ENCODE data around the gene ATP6V1C2.

Gene ATP6V1C2

DNA sequence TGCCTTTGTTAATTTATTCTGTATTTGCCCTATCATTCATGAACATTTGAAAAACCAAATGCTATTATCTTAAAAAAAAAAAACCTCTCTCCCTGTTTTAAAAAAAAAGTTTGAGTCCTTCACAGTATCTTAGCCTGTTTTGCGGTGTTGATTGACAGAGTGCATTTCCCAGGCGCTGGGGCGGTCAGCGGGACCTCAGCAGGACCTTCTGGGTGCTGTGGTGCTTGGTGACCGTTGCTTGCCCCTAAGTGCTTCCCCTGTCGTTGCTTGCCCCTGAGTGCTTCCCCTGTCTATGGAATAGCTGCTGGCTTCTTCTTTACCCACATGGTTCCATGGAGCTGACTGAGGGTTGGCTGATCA lies 12.1 kb downstream of the ATP6V1C2 start:
- no peak for DNase-seq

DNA sequence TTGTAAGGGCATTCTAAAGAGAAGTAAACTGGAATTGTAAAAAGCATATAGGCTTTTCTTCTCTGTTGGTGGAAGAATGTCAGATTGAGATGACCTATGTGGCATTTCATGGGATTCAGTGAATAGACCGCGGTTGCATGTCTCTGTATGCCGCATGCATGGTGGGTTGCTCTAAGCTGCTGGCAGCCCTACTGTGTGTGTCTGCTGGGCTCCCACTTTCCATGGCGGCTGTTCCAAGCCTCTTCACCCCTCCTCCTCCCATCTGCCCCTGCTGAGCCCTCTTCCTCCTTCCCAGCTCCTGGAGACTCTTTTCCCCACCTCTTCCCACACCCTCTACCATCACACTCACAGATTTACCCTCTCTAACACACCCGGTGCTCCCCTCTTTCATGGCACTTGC lies 12.6 kb downstream of the ATP6V1C2 start:
- DNase-seq = no peak

- no peak for DNase-seq
Measured at GRCh38 chr2:10738192-10738591, 16.8 kb downstream of the ATP6V1C2 start.

- DNase-seq = no peak
Measured at GRCh38 chr2:10740226-10740625, 18.8 kb downstream of the ATP6V1C2 start.

GRCh38 chr2:10741139-10741538 lies 19.7 kb downstream of the ATP6V1C2 start:
- DNase-seq = no peak

DNA sequence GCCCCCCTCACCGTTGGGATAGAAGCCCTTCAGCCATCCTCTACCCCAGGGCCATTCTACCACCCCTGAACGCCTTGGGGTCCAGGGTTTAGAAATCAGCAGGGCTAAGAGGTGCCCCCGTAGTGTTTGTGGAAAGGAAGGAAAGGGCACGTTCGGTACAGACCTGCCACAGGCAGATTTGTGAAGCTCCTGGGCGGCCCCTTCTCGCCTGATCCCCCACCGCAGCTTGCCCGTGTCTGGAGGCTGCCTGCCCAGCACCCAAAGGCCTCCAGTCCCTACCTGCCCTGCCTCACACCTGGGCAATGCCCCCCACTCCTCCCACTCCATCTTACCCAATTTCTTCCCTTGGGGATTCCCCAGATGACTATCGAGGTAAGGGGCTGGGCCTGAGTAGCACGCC lies 21.2 kb downstream of the ATP6V1C2 start:
- no peak for DNase-seq

DNA sequence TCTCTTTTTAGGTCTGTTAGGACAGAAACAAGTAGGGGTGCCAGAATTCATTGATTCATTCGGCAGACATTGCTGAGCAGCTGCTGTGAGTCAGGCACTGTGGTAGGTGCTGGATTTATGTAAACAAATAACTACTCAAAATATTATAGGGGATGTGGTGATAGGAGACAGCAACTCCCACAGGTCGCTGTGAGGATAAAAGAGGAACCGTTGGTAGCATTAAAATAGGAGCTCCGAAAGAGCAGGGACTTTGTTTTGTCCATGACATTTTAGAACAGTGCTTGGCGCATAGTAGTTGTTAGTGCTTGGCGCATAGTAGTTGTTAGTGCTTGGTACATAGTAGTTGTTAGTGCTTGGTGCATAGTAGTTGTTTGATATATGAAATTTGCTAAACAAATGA lies 29.2 kb downstream of the ATP6V1C2 start:
- no peak for DNase-seq

DNA sequence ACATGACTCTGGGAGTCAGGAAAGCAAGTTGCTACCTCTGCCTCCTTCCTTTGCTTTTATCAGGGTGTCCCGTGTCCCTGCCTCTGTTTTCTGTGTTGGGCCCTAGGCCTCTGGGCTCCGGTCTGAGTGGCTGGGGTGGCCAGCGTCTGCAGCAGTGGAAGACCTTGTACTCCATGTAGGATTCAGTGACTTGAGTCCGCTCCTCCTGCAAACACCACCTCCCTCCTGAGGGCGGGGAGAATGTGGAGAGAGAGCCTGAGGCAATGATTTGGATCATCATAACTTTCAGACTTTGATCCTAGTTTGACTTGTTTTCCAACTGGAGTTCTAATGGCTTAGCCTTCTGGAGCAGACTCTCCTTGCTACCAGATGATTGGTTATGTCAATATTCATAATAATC lies 30.8 kb downstream of the ATP6V1C2 start:
- DNase-seq = no peak

DNA sequence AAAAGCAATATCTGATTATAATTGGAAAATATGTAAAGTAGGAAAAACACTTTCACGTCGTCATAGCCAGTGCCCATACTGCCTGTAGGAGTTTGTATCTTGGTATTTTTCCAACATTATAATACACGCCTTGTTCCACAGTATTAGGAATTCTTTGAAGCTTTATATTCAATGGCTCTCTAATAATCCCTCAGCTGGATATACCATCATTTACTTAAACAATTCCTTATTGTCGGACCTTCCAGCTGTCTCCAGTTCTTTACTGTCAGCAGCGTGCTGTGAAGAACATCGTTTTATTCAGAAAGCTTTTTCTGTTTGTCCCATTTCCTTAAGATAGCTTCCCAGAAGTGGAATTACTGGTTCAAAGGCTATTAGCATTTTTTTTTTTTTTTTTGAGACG lies 31.7 kb downstream of the ATP6V1C2 start:
- DNase-seq = no peak

DNA sequence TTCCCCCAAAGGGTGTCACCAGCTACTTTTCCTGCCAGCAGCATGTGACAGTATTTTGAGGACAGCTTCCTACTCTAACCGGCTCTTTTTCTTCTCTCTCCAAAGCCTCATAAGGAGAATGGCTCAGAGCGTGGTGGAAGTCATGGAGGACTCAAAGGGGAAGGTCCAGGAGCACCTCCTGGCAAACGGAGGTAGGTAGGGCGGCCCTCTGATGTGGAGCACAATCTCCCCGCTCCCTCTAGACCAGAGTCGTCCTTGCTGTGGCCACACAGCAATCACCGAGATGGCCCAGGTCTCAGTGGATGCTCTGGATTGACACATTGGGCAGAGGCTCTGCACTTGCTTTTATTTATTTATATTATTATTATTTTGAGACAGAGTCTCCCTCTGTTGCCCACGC lies 32.4 kb downstream of the ATP6V1C2 start:
- DNase-seq = no peak

- DNase-seq = no peak
Measured at GRCh38 chr2:10755621-10756020, 34.2 kb downstream of the ATP6V1C2 start.

DNA sequence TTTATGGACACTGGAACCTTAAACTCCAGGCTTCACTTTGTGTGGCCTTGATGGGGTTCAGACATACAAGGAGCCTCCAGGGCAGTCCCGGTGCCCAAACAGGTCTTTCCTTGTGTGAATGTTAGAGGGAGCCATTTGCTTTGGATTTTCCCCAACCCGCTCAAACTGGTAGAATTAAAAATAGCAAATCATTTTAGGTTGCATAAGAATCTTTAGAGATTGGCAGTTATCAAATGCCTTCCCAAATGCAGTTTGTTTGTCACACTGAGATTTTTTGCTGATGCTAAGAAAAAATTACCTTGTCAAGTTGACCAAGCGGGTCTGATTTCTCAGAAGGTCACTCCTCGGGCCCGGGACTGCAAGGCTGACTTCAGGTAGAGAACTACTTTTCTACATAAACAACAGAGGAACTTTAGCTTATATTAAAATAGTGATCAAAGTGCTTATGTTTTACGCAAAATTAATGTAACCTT lies 36.4 kb downstream of the ATP6V1C2 start:
- DNase-seq = no peak

DNA sequence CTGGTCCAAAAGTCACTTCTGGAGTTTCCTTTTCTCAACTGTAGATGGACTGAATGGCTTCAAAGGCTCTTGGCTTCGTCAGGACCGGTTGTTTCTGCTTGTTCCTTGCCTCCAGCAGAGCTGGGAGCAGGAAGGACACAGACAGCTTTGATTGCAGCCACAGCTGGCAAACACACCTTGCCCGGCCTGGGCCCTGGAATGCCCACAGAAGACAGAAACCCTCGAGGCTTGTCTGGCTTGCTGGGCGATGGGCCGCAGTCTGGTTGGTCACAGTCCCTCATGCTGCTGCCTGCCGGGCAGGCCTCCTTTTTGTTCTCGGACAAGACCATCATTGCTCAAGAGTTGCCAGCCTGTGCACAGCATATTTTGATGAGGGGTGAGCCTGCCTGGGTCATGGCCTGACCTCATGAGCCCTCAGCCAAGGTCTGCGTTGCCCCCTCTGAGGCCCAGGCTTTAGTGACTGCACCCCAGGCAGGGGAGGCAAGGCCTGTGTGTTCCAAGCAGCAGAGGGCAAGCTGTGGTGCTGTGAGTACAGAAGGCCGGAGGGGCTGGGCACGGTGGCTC lies 37.8 kb downstream of the ATP6V1C2 start:
- no peak for DNase-seq

DNA sequence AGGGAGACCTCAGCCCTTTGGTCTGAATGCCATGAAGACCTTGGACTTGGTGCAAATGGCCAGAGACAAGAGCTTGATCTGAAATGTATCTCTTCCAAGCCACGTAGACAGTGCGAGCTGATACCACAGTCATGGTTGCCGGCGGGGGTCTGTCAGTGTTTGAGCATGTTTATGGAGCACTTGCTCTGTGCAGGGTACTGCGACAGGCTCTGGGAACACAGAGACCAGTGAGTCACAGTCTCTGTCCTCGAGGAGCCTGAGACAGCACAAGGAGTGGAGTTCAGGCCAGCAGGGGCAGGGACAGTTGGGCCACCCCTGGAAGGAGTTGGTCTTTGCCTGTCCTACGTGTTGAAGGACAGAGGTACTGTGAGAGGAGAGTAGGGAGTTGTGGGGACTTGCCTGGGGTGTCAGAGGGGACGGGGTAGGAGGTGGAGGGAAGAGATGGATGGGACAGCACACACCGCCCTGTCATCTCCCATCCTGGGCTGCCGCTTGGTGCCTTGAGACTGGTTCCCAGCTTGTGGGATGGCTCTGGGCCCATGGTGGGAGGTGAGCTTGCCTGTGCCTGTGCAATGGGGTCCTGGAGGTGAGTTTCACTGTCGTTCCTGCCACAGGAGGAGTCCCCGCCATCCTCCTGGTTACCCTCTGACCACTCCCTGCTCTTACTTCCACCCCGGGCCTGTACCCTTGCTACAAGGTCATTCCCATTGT lies 39.5 kb downstream of the ATP6V1C2 start:
- no peak for DNase-seq

- DNase-seq = no peak
Measured at GRCh38 chr2:10761591-10761990, 40.2 kb downstream of the ATP6V1C2 start.

GRCh38 chr2:10762651-10763460 lies 41.4 kb downstream of the ATP6V1C2 start:
- no peak for DNase-seq

GRCh38 chr2:10763461-10763800 lies 42.0 kb downstream of the ATP6V1C2 start:
- DNase-seq = no peak

- DNase-seq = no peak
Measured at GRCh38 chr2:10764096-10764785, 42.8 kb downstream of the ATP6V1C2 start.

DNA sequence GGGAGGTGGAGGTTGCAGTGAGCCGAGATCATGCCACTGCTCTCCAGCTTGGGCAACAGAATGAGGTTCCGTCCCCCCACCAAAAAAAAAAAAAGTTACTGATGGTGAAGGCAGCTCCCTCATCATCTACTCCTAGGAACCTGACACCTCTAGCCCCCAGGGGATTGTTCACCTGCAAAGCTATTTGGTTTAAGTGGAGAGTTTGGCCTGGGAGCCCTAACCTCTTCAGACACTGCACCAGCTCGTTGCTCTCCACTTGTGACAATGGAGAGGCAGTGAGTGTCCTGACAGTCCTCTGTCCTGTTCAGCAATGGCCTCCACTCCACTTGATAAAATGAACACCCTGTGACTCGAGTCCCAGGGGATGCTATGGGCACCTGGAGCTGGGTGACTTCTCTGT lies 43.5 kb downstream of the ATP6V1C2 start:
- no peak for DNase-seq

DNA sequence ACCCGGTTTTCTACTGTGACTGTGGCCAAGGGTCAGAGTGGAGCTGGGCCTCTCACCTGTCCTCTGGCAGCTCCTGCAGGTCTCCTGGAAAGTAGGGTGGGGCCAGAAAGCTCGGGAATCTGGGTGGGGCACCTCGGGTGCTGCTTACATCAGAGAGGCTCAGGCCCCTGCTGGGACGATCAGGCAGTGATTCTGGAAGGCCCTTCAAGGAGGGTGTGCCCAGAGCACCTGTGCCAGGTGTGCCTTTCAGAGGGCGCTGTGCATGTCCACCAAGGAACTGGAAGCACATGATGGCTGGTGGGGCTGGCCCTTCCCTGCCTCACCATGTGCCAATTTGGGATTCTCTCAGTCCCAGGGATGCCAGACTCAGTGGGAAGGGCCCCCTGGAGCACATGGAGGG lies 44.0 kb downstream of the ATP6V1C2 start:
- DNase-seq = no peak

DNA sequence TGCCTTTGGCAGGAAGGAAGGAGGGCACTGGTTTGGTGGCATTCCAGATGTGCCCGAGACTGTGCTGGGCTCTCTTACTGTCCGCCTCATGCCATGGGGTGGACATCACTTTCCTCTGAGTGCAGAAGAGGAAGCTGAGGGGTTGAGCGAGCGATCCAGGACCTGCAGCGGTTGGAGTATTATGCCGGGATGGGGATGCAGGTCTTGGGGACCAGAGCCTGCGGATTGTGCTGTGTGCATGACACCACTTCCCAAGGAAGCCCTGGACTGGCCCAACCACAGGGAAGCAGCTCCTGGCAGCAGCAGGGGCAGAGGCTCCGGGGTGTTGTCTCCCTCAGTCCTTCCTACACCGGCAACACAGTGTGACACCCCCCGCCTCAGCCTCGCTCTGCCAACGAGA lies 44.5 kb downstream of the ATP6V1C2 start:
- no peak for DNase-seq

- no peak for DNase-seq
Measured at GRCh38 chr2:10768063-10768507, 46.7 kb downstream of the ATP6V1C2 start.

DNA sequence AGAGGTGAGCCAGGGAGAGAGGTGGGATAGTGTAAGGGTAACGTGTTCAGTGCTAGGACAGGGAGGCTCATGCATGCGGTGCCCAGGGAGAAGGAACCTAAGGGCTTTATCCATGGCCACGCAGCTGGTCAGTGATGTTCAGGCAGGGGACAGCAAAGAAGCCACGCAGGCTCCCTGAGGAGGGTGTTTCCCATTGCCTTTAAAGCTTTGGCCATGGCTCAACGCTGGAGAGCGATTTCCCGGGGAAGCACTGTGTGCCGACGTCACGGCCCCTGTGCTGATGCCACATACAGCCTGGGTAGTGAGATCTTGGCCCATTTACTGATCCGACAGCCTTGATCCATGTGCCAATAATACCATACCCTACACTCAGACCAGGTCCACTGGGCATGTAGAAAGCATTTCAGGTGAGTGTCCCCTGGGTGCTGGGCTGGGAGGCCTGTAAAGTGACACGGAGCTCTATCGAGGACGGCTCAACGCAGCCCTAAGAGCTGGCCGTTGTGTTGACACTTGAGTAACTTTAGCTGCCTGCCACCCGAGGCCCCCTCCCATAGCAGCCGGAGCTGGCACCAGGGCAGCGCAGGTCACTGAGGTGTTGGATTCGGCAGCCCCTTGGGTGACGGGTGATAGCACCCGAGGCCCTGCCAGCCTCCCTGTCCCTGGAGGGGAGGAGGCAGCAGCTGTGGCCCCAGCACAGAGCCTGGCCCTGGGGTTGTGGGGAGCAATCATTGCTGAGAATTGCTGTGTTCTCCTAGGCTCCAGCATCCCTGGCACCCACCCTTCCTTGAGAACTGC lies 49.7 kb downstream of the ATP6V1C2 start:
- DNase-seq = no peak
